ENCODE data around the gene KIDINS220. TPM values are rescaled to one million over a fixed set of nuclear protein-coding genes. Genes with fewer than 3 reads are reported as not detected.

The KIDINS220 gene
- 71.1 and 98.2 TPM in 2 replicates for total RNA-seq

DNA sequence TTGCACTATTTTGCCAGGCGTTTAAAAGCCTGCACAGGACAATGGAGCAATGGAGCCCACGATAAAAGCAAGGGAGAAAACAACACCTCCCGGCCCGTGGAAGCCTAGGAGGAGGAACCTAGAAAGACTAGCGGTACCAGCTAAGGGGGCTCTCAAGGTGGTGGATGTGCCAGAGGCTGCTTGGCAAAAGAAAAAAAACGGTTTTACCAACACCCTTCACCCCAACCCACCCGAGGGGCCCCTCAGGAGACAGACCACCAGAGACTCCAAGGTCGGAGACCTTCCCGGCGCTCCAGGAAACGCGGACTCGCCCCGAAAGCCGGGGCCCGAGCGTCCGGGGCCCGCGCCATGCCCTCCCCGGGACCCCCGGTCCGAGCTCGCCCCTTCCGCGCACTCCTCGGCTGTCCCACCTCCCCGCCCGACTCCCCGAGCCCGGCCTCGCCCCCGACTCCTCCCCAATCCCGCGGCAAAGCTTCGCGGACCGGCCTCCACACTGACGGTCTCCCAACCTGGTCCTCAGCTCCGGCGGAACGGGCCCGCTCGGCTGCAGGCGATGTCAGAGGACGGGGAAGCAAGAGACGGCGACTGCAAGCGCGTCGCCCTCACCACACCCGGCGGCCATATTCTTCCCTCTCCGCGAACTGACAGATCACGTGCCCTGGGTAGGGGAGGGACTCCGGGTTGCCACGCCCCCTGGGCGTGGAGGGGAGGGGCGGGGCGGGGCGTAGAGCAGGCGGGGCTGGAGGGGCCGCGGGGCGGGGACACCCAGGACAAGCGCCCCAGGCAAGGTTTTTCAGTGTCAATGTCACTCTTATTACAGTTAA, at the start of gene KIDINS220:
TSS of gene KIDINS220 (minus strand) at position 643 of the 824 bp plus-strand sequence. CDS start 10,520 bp downstream, outside the sequence.

GRCh38 chr2:8681786-8682692, 155.4 kb downstream of the KIDINS220 start, which contains the start of gene ID2:
TSS of gene ID2 (plus strand) at chr2:8682056. CDS start at chr2:8682166, 110 bp downstream.

Other genes with a start within 250 kb of the KIDINS220 start
- 81.5 and 109 TPM in 2 replicates for gene ID2, start 155.6 kb downstream of the KIDINS220 start, total RNA-seq
- gene MBOAT2, start 166.1 kb upstream of the KIDINS220 start, total RNA-seq: 14.3 and 15.9 TPM in 2 replicates